ENCODE measurements around the gene SCRN2.

Gene SCRN2

DNA sequence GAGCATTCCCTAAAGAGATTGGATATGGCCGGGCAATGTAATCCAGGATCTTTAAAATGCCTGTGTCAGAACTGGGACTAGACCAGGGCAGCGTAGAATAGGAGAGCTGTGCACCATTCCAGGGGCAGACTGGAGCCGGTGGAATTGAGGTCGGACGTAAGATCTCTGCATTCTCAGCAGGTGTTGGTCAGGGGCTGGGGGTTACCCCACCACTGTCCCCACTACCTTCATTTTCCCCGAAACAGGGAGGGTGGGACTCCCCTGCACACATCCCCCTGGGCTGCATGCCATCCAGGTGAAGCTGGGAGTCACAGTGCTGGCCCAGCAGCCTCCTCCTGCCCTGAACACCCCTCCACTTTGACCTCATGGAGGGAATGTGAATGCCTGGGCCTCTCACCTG is 37.3 kb downstream of the SCRN2 start:
- POLR2A ChIA-PET (ENCODE audit: low non-redundant PET): no interaction called here
- DNase-seq (ENCODE audit: low spot score): no peak
- no peak overlapping the region for H3K27ac ChIP-seq
- CTCF ChIA-PET: interaction anchor here (0.6 to 0.7 kb wide), 2 partner anchors 9 to 48 kb away, joined by 3 to 4 read pairs; no protein-coding TSS in a partner anchor
- TF ChIP-seq, protein P1, sequence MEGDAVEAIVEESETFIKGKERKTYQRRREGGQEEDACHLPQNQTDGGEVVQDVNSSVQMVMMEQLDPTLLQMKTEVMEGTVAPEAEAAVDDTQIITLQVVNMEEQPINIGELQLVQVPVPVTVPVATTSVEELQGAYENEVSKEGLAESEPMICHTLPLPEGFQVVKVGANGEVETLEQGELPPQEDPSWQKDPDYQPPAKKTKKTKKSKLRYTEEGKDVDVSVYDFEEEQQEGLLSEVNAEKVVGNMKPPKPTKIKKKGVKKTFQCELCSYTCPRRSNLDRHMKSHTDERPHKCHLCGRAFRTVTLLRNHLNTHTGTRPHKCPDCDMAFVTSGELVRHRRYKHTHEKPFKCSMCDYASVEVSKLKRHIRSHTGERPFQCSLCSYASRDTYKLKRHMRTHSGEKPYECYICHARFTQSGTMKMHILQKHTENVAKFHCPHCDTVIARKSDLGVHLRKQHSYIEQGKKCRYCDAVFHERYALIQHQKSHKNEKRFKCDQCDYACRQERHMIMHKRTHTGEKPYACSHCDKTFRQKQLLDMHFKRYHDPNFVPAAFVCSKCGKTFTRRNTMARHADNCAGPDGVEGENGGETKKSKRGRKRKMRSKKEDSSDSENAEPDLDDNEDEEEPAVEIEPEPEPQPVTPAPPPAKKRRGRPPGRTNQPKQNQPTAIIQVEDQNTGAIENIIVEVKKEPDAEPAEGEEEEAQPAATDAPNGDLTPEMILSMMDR (conservative IDR thresholded peaks at IDR 0.05; ENCODE audit: low read depth): no peak

GRCh38 chr17:47803201-47803600 is 37.9 kb downstream of the SCRN2 start:
- no peak for DNase-seq (ENCODE audit: low spot score)
- ChIA-PET POLR2A (ENCODE audit: low non-redundant PET) (no interaction called here), CTCF (interaction anchor here (0.7 kb wide), 1 partner anchor 8 kb away, joined by 3 read pairs; no protein-coding TSS in a partner anchor)
- no peak overlapping the region for H3K27ac ChIP-seq
- TF ChIP-seq, protein P1 (conservative IDR thresholded peaks at IDR 0.05; ENCODE audit: low read depth): no peak

- CTCF ChIA-PET: interaction anchor here (0.5 to 1.4 kb wide), 6 partner anchors 9 to 83 kb away, joined by 3 to 6 read pairs (median 4); partner anchors contain the start of gene TBX21
- TF ChIP-seq, protein P1 (conservative IDR thresholded peaks at IDR 0.05; ENCODE audit: low read depth): peak; percentile 82
- DNase-seq (ENCODE audit: low spot score): peak; percentile 74
- POLR2A ChIA-PET (ENCODE audit: low non-redundant PET): no interaction called here
- H3K27ac ChIP-seq: no peak overlapping the region
These were observed 38.6 kb downstream of the SCRN2 start for GRCh38 chr17:47802341-47803022.

- TF ChIP-seq, protein P1 (conservative IDR thresholded peaks at IDR 0.05; ENCODE audit: low read depth): no peak
- no peak for DNase-seq (ENCODE audit: low spot score)
- ChIA-PET POLR2A (ENCODE audit: low non-redundant PET) (no interaction called here), CTCF (interaction anchor here (0.5 to 1.4 kb wide), 7 partner anchors 8 to 84 kb away, joined by 3 to 6 read pairs (median 4); partner anchors contain the start of gene TBX21)
- no peak overlapping the region for H3K27ac ChIP-seq
These were observed 39.2 kb downstream of the SCRN2 start for GRCh38 chr17:47801906-47802305.

GRCh38 chr17:47801176-47801765 is 39.8 kb downstream of the SCRN2 start:
- H3K27ac ChIP-seq: no peak overlapping the region
- ChIA-PET POLR2A (ENCODE audit: low non-redundant PET) (no interaction called here), CTCF (interaction anchor here (0.6 to 1.4 kb wide), 6 partner anchors 11 to 114 kb away, joined by 3 to 5 read pairs (median 4); partner anchors contain the start of gene TBX21)
- DNase-seq (ENCODE audit: low spot score): no peak
- TF ChIP-seq, protein P1 (conservative IDR thresholded peaks at IDR 0.05; ENCODE audit: low read depth): no peak

DNA sequence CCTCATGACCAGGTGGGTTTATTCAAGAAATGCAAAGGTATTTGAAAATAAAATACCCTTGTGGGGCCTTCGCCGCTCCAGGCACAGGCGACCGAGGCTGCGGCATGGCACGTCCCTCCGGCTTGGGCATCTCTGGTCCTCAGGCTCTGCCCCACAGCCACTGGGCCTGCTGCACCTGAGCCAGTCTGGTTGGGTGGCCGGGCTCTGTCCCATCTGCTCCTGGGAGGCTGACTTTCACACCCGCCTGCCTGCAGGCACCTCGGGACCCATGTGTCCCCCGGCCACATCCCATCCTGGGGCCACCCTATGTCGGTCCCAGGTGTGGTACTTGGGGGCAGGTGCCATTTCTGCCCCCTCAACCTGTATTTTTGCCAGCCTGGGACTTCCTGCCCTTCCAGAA is 40.4 kb downstream of the SCRN2 start:
- TF ChIP-seq, protein P1 (conservative IDR thresholded peaks at IDR 0.05; ENCODE audit: low read depth): no peak
- POLR2A ChIA-PET (ENCODE audit: low non-redundant PET): no interaction called here
- no peak overlapping the region for H3K27ac ChIP-seq
- DNase-seq (ENCODE audit: low spot score): no peak
- CTCF ChIA-PET: interaction anchor here (0.7 to 1.4 kb wide), 3 partner anchors 11 to 114 kb away, joined by 3 to 5 read pairs (median 4); no protein-coding TSS in a partner anchor

Data from RWPE1 (cell line).